Urothelium cell line (cell line): ENCODE measurements around the gene CRB3.
"Not testable (repeated sequence)": the region's sequence is repeated elsewhere in the genome, so short reads cannot be mapped to it uniquely, and the experiment has no call there.

ENCODE experiments used
- DNase-seq: peaks from one replicate; pipeline ENCODE4 v3.0.0; 2011; ENCODE audit warnings: low spot score, mixed read lengths
- FAIRE-seq: peaks from 2 replicates; lab custom pipeline; 2011; peaks lifted over from hg19 to GRCh38; lab: Jason Lieb, UNC

Gene CRB3

GRCh38 chr19:6490134-6490533, 26.1 kb downstream of the CRB3 start:
- FAIRE-seq (no peak), DNase-seq (no peak)

GRCh38 chr19:6491802-6492592, 27.9 kb downstream of the CRB3 start:
- DNase-seq = no peak
- no peak for FAIRE-seq

- FAIRE-seq = no peak
- DNase-seq = no peak
Observed at GRCh38 chr19:6494438-6495036, 30.5 kb downstream of the CRB3 start.

GRCh38 chr19:6495947-6496346, 31.9 kb downstream of the CRB3 start:
- DNase-seq (no peak), FAIRE-seq (no peak)

GRCh38 chr19:6498294-6499036, 34.4 kb downstream of the CRB3 start:
- no peak for FAIRE-seq
- no peak for DNase-seq

- no peak for DNase-seq
- no peak for FAIRE-seq
Observed at GRCh38 chr19:6499052-6499790, 35.1 kb downstream of the CRB3 start.

GRCh38 chr19:6500837-6501739, 37.0 kb downstream of the CRB3 start:
- DNase-seq = no peak
- FAIRE-seq = no peak

- DNase-seq = peak; percentile 65
- no peak for FAIRE-seq
Observed at GRCh38 chr19:6501740-6502648, 37.9 kb downstream of the CRB3 start, which contains the start of gene TUBB4A. Gene TUBB4A (minus strand): TSS chr19:6502309. CDS start chr19:6502212, 97 bp downstream.

- DNase-seq (no peak), FAIRE-seq (no peak)
Observed at GRCh38 chr19:6503407-6504201, 39.5 kb downstream of the CRB3 start.

GRCh38 chr19:6508028-6508771, 44.1 kb downstream of the CRB3 start:
- DNase-seq = not testable (repeated sequence)

GRCh38 chr19:6509118-6509971, 45.3 kb downstream of the CRB3 start:
- no peak for DNase-seq
- FAIRE-seq = no peak

More at GRCh38 chr19:6508028-6508771, 44.1 kb downstream of the CRB3 start:
- not testable (repeated sequence) for FAIRE-seq

GRCh38 chr19:6510618-6511017, 46.5 kb downstream of the CRB3 start:
- DNase-seq = no peak
- no peak for FAIRE-seq

GRCh38 chr19:6514089-6514488, 50.0 kb downstream of the CRB3 start:
- DNase-seq (no peak), FAIRE-seq (no peak)

GRCh38 chr19:6514926-6515544, 51.0 kb downstream of the CRB3 start:
- DNase-seq = no peak
- FAIRE-seq = no peak

GRCh38 chr19:6516018-6516658, 52.1 kb downstream of the CRB3 start:
- DNase-seq (peak; percentile 90), FAIRE-seq (no peak)
